IPS-NIHi11 (cell line): Measurements from ENCODE around the gene SNAP91.
"Not testable (repeated sequence)": the region's sequence is repeated elsewhere in the genome, so short reads cannot be mapped to it uniquely, and the experiment has no call there.

Experiments
- DNase-seq: peaks from one replicate; pipeline ENCODE4 v3.0.0; 2012; ENCODE audit warnings: mixed read lengths, low spot score

Gene SNAP91, protein sequence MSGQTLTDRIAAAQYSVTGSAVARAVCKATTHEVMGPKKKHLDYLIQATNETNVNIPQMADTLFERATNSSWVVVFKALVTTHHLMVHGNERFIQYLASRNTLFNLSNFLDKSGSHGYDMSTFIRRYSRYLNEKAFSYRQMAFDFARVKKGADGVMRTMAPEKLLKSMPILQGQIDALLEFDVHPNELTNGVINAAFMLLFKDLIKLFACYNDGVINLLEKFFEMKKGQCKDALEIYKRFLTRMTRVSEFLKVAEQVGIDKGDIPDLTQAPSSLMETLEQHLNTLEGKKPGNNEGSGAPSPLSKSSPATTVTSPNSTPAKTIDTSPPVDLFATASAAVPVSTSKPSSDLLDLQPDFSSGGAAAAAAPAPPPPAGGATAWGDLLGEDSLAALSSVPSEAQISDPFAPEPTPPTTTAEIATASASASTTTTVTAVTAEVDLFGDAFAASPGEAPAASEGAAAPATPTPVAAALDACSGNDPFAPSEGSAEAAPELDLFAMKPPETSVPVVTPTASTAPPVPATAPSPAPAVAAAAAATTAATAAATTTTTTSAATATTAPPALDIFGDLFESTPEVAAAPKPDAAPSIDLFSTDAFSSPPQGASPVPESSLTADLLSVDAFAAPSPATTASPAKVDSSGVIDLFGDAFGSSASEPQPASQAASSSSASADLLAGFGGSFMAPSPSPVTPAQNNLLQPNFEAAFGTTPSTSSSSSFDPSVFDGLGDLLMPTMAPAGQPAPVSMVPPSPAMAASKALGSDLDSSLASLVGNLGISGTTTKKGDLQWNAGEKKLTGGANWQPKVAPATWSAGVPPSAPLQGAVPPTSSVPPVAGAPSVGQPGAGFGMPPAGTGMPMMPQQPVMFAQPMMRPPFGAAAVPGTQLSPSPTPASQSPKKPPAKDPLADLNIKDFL

DNA sequence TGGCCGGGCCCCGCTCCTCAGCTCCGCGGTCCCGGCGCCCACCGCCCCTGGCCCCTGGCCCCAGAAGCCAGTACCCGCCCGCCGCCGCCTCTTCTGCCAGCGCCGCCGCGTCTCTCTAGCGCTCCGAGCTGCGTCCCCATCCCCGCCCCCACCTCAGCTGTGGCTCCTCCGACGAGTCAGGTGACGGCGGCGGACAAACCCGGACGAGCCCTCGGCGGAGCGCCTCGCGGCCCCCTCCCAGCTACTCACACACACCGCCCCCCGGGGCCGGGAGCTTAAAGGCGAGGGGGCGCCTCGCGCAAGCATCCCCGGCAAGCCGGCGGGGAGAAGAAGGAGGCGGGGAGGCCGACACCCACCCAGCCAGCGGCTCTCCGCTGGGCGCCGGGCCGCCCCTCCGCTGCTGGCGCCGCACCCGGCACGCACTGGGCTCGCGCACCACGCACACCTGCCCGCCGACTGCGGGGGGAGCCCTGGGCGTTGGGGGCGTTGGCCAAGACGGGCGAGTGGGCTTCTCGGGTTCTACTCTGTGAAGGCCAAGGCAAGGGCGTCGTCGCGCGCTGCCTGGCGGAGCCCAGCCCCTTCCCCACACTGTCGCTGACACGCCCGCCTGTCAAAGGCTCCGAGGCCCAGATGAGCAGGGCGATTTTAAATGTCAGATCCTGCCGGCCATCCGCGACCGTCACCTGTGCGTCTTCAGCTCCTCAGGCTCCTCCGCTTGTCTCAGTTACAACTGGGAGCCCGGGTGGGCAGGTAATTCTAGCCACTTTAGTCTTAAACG lies at the start of gene SNAP91:
Gene SNAP91, minus strand, starts transcription at position 132 of the 778 bp plus-strand sequence. CDS start 1,174 bp downstream, outside the sequence.
- DNase-seq: peak; percentile 79

DNA sequence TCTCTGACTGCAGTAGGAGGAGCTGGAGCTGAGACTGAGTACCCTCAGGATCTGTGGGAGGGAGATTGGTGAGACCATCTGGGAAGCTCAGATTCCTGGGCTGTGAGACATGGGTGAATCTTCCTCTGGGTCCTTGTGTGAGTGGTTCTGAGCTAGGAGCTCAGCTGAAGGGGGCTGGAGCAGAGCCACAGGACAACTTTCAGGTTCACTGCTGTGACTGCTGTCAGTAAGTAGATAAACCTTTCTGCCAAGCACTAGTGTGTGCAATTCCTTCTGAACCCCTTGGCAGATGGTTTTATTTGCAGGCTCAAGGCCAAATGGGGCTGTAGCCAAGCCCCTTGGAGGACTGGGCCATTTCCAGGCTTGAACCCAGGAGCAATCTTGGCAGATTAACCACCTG lies 49.6 kb upstream of the SNAP91 start:
- no peak for DNase-seq

DNA sequence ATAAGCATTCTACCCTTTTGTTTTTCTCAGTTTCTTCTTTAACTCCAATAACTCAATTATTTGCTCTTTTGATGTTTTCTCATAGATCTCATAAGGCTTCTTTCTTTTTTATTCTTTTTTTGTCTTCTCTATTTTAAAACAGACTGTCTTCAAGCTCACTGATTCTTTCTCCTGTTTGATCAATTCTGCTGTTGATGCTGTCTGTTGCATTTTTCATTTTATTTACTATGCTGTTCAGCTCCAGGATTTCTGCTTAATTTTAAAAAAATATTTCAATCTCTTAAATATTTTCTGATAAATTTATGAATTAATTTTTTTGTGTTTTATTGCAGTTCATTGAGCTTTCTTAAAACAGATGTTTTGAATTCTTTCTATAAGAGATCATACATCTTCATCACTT lies 48.1 kb upstream of the SNAP91 start:
- no peak for DNase-seq

DNA sequence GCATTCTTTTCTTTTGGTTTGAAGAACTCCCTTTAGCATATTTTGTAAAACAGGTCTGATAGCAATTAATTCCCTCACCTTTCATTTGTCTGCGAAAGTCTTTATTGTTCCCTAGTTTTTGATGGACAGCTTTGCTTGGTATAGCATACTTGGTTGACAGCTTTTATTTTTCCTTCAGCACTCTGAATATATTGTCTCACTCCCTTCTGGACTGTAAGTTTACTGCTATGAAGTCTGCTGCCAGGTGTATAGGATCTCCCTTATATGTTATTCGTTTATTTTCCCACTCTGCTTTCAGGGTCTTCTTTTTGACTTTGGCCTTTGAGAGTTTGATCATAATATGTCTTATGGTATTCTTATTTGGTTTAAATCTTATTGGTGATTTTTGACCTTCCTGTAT lies 47.7 kb upstream of the SNAP91 start:
- no peak for DNase-seq

DNA sequence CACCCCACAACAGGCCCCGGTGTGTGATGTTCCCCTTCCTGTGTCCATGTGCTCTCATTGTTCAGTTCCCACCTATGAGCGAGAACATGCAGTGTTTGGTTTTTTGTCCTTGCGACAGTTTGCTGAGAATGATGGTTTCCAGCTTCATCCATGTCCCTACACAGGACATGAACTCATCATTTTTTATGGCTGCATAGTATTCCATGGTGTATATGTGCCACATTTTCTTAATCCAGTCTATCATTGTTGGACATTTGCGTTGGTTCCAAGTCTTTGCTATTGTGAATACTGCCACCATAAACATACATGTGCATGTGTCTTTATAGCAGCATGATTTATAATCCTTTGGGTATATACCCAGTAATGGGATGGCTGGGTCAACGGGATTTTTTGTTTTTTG lies 43.5 kb upstream of the SNAP91 start:
- DNase-seq: not testable (repeated sequence)

DNA sequence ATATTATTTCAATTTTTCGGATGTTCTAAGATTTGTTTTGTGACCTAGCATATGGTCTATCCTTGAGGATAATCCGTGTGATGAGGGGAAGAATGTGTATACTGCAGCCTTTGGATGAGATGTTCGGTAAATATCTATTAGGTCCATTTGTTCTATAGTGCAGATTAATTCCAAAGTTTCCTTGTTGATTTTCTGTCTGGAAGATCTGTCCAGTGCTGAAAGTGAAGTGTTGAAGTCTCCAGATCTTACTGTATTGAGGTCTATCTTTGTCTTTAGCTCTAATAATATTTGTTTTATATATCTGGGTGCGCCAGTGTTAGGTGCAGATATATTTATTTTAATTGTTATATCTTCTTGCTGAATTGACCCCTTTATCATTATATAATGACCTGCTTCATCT lies 32.2 kb upstream of the SNAP91 start:
- no peak for DNase-seq

DNA sequence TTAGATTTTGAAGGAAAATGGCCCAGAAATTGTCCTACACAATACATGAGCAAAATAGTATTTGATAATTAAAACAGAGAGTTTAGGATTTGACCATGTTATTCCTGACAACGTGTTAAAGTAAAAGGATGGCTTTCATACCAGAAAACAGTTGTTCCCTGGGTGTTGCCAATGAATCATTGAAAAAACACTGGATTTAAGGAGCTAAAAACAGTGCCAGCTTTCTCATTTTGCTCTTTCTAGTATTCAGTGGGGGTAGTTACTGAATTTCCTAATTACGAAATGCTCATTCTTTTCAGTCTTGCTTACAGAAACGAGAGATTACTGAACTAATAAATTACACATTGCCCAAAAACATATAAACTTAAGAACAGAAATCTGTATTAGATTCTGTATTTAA lies 26.6 kb upstream of the SNAP91 start:
- no peak for DNase-seq

DNA sequence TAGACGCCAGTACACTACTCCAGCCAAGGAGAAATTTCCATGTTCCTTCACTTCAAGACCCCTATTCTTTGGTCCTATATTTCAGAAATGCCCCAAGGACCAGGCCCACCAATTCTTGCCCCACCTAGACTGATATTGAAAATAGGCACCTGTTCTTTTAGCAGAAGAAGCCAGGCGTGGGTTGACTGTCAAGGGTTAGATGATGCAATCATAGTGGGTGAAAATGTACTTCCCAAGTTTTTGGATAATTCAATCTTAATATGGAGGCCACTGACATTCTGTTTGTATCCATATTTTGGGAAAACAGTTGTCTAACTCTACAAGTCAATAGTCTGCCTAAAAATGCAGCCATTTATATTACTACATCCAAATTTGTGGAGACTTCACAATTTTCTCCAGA lies 21.0 kb upstream of the SNAP91 start:
- DNase-seq: no peak

DNA sequence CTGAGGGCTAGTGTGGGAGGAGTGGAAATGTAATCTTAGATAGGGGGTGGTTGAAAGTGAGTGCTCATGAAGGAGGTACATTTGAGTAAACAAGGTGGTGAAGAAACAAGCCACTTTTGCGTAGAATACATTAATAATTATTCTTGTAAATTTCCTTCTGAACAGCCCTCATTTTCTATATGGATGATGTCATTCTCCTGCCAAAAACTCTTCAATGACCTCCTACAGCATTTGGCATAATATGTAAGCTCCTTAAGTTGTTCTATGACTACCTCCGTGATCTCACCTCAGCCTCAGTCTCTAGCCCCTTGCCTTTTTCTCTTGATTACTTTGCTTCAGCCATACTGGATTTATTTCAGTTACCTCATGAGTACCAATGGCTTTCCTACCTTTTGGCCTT lies 14.0 kb upstream of the SNAP91 start:
- no peak for DNase-seq

DNA sequence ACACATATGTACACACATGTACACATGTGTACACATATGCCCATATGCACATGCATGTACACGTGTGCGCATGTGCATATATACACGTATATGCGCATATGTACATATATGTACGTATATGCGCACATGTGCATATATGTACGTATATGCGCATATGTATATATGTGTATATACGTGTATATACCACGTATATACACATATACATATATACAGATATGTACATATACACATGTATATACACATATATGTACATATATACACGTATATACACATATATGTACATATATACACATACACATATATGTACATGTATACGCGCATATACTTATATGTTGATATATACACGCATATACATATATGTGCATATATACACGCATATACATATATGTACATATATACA lies 8.9 kb upstream of the SNAP91 start:
- no peak for DNase-seq

DNA sequence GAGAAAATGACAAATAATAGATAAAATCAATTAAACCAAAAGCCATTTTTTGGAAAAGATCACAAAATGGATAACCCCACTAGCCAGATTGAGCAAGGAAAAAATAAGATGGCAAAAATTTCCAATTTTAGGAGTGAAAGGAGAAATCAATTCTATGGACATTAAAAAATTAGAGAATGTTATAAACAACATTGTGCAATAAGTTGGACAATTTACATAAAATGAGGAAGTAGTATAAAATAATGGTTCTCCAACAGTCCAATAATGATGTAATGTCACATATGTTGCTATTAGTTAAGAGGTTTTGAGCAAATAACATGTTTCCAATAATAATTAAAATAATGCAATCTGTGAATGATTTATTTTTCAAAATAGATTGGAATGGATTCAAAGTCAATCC lies 3.1 kb upstream of the SNAP91 start:
- no peak for DNase-seq

DNA sequence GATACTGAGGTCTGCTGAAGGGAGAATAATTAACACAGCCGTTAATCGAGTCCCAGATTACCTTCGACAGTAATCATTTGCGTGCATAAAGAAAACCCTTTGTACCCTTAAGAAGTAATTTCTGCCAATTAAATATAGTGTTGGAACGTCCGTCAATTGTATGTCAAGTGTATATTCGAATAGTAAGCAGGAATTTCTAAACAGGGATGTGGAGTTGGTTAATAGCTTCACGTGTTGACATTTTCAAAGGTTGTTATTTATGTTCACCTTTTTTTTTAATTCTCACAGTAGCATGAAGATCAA lies 798 bp upstream of the SNAP91 start:
- no peak for DNase-seq

DNA sequence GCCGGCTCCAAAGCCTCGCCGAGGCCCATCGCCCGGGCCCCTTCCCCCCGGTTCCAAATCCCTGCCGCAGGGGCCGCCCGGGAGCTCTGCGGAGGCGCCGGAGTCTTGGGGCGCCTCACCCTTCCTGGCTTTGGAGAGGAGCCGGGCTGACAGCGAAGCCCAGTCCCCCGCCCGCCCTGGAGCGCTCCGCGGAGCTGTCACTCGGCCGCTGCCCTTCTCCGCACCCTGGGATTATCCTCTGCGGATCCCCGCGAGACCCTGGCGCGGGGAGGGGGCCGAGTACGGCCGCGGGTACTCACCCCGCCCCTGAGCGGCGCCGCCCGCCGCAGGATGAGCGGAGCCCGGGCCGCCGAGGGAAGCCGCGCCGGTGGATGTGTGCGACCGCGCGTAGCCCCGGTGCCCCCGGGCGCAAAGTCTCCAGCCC lies 343 bp downstream of the SNAP91 start:
- peak; percentile 67 for DNase-seq

DNA sequence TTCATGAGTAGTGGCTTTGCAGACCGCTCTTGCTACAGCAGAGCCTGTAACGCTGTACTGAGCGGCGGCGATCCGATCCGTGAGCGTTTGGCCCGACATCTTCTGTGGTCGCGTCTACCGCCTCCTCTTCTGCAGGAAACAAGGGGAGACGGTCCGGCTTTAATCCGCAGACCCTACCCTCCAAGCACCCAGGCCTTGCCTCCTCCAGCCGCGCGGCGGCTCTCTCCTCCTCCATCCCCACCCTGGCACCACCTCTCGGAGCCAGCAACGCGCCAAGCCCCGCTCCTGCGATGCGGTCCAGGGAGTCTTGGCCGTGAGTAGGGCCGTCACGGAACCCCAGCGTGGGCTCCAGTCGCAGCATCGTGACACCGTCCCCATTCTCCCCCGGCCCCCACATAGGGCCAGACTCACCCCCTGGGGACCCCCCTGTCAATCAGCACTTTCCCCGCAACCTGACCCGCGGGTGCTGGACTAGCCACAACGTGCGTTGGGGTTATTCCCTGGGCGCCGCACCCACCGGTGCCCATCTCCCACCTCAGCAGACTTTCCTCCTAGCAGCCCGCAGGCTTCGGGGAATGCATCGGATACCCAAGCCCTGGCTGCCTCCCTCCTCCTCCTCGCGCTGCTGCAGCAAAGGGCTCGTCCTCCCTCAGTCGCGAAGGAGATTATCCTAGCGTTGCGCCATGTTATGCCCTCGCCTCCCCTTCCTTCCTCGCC lies 914 bp downstream of the SNAP91 start:
- peak; percentile 41 for DNase-seq

DNA sequence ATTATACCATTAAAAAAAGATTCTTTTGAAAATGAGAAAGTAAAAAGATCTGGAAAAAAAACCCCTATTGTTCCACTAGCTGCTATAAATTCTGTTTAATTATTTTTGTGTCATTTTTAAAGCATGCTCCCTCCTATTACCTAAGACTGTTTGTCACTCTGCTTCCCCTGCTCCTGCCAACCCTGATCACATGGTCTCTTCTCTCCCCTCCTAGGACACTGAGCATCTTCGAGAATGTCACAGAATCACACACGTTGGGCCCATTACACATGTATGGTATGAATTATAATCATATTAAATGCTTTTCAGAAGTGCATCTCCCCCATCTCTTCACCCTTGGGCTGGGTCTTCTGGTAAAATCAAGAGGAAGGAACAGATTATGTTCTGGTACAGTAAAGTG lies 6.2 kb downstream of the SNAP91 start:
- DNase-seq: no peak

DNA sequence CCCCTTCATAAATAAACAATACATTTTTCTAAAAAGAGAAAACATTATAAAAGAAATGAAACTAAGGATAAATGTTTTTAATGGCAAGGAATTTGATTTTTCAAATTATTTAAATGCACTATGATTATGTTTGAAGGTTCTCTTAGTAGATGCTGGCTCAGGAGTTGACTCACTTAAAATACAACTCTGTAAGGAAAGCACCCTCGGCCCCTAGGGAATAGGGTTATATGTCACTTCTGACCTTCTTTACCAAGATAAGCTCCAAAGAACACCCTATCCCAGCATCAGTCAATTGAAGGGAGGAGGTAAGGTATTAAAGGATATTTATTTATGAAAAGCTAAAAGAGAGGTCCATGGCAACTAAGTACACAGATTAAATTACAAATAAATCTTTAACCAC lies 6.8 kb downstream of the SNAP91 start:
- no peak for DNase-seq

DNA sequence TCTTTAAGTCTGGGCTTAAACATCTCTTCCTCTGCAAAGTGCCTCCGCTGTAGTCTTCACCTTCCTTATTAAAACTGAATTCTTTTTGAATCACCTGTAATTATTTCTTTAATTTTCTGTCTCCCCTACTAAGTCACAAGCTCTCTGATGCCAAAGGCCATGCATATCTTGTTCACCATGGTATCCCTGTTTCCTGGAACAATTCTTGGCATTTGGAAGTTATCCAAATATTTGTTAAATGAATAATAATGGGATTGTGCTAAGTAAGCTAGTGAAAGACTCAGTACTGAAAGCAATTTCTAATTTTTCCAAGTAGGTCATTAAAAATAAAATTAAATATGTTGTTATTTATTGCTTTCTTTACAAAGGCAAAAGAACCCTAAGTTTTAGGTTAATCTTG lies 12.2 kb downstream of the SNAP91 start:
- no peak for DNase-seq

DNA sequence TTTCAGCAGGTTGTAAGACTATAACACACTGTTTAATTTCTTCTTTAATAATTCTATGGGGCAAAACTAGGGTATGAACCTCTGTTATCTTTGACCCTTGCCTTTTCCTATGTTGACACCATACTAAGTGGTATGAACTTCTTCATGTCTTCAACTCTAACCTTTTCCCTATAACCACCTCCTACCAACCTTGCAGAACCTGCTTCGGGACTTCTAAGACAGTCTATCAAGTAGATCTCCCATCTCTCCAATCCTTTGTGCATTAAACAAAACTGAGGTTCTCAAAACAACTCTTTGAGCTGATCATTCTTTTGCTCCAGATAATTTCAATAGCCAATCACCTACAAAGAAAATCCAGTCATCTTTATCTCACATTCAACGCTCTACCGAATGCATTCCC lies 23.4 kb downstream of the SNAP91 start:
- no peak for DNase-seq

DNA sequence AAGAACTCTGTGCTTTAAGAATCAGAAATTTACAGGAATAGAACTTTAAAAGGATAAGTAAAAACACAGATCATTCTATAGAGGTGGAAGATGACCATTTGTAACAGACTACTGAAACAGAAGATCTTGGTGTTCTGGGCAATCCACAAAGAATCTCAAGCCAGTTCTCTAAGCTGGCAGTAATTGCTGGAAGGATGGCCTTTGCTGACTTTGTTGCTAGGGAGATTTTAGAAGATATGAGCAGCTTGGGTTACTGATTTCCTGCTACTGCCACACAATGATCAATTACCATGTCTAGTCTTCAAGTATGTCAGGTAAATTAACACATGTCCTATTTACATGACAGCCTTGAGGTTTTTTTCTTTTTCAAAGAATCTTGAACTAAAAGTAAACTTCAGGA lies 31.1 kb downstream of the SNAP91 start:
- DNase-seq: no peak

DNA sequence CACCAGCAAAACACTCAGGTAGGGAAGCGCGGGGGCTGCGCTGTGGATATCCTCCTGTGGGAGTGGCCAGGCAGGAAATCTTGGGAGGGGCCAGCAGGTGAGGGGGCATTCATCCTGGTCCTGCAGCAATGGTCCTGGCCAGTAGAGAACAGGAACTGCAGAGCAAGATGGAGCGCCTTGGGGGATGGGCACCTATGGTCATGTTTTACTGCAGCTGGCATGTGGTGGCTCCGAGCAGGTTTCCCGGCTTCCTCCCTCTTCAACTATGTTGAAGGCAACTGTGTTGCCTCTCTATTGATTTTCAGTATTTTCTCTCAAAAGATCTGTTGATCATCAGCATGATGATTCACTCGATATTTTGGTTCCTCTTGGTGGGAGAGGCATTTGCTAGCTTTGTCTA lies 70.9 kb downstream of the SNAP91 start:
- DNase-seq: no peak

DNA sequence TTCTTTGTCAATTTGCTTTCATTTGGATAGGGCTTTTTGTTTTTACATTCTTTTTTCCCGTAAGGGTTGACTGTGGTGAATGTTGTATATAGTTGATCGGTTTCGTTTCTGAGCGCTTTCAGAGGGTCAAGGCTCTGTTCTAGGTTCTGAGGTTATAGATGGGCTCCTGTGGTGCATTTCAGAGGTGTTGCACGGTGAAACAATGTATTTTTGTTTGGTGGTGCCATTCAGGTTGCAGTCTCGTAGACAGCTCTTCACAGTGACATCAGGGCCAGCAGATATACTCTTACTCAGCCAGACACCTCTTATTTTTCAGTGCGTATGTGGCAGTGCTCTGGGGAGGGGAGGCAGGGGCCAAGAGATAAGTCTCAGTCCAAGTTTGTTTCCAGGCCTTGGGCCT lies 72.1 kb downstream of the SNAP91 start:
- DNase-seq: no peak

DNA sequence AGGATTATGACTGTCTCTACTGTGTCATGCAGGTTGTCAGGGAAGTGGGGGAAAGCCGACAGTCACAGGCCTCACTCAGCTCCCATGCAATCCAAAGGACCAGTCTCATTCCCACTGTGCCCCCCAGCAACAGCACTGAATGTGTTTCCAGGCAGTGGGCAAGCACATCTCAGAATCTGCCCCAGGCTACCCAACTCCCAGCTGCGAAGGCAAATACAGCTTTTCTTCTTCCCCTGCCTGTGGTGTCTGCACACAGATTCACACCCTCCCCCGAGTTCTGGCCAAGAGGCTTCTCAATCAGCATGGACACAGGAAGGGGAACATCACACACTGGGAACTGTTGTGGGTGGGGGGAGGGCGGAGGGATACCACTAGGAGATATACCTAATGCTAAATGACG lies 75.3 kb downstream of the SNAP91 start:
- no peak for DNase-seq
